Stimulated activated CD4-positive, alpha-beta T cell treated with anti-CD3 and anti-CD28 coated beads, Interleukin-1b, Interleukin-23, amount 100 ng/mL, for 24 hours (primary cell): Measurements from ENCODE around the gene ZBTB46.
"Not testable (repeated sequence)": the region's sequence is repeated elsewhere in the genome, so short reads cannot be mapped to it uniquely, and the experiment has no call there.

Experiments
- DNase-seq, 4 experiments: peaks; one replicate each; pipeline ENCODE4 v3.0.0-alpha.2; 2020; ENCODE audit warnings: low read depth in 4 of 4, low spot score in 1 of 4

ZBTB46 gene

DNA sequence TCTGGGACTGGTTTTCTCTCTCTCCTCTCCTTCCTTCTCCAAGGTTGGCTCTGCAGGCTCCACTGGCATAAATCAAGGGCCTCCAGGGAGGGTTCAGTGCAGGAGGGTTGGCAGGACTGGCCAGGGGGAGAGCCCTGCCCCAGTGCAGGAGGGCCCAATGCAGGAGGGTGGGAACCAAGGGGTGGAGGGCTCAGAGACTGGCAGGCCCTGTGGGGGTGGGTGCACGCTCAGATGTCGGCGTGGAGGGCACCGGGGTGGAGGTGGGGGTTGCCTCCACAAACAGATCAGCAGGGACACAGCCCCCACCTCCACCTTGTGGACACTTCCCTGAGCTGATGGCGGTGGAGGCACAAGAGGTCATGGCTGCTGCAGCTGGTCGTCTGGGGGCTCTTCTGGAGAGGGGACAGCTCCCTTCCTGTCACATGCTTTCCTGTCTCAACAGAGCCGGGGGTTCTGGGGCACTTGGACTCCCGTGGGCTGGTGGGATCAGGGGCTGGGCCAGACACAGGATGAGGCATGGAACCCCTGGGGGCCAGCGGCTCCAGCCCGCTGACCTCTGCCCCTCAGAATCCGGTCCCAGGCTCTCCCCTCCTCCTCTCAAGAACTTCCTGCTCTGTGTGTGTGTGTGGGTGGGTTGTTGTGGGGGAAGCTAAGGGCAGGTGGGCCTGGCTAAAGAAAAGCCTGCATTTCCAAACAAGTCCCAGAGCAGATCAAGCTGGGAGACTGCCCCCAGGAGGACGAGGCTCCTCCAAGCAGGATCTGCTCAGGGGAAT, 27.5 kb upstream of the ZBTB46 start:
- no peak for DNase-seq

GRCh38 chr20:63857764-63858392, 26.8 kb upstream of the ZBTB46 start:
- DNase-seq: no peak

GRCh38 chr20:63856098-63856511, 25.0 kb upstream of the ZBTB46 start:
- DNase-seq: no peak

GRCh38 chr20:63855363-63856097, 24.5 kb upstream of the ZBTB46 start:
- DNase-seq: no peak

DNA sequence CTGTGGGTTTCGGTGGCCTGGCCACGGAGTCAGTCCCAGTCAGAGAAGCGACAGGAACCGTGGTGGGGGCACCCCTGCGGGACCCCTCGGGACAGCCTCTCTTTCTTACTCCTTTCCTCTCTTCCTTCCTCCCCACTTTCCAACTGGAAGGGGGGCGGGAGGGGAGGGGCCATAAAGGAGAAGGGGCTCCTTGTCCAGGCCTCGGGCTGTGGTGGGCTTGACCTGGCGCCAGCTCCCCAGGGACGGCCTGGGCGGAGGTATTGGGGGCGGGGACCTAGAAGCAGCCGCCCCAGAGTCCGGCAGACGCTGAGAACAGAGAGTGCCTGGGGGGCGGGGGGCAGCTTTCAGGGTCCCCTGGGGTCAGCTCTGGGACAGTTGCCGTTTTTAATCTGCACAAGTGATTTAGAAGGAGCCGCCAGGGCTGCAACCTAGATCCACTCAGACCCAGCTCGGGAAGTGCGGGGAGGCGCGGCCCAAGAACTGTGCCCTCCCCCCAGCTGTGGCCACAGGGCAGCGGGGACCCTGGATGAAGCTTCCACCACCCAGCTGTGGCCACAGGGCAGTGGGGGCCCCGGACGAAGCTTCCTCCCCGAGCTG, 23.8 kb upstream of the ZBTB46 start:
- DNase-seq: no peak

GRCh38 chr20:63854069-63854765, 23.2 kb upstream of the ZBTB46 start:
- no peak for DNase-seq

DNA sequence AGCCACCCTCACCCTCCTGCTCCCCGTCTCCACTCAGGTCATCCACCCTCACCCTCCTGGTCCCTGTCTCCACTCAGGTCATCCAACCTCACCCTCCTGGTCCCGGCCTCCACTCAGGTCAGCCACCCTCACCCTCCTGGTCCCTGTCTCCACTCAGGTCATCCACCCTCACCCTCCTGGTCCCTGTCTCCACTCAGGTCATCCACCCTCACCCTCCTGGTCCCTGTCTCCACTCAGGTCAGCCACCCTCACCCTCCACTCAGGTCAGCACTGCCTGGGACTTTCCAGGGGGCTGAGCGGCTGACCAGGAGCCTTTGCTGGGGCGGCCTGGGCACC, 22.6 kb upstream of the ZBTB46 start:
- not testable (repeated sequence) for DNase-seq

GRCh38 chr20:63851548-63851943, 20.5 kb upstream of the ZBTB46 start:
- not testable (repeated sequence) for DNase-seq

DNA sequence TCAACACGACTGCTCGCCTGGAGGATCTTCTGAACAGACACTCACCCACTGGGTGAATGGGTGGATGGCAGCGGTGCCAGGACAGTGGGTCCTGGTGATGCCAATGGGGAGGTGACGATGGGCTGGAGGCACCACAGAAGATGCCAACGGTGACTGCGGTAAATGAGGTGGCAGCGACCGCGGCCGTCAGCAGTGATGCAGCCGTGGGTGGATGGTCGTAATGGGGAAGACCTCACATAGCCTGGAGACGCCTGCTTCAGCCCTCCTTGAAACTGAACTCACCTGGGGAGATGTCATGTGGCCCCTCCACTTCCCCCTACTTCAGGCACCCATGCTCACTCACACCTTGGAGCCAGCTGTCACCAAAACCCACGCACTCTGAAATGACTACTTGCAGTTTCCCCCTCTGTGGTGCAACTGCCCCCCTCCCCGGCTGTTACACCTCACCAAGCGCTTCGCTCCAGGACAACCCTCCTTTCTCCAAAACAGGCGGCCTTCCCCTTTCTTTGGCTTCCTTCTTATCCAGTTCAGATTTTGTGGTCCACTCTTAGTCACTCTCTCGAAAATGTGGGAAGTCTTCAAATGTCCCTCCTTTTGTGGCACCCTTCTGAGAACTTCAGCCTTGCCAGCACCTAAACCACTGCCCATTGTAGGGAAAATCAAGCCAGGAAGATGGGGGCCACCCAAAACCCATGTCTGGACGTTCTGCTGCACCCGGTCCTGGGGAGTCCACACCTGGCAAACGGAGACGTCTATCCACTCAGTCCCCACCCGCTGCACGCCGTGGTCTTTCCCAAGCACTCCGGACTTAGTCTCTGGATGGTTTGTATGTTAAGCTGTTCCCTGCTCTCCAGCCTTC, 19.9 kb upstream of the ZBTB46 start:
- DNase-seq: peak in 2 of 4 experiments; percentile 35 to 54

DNA sequence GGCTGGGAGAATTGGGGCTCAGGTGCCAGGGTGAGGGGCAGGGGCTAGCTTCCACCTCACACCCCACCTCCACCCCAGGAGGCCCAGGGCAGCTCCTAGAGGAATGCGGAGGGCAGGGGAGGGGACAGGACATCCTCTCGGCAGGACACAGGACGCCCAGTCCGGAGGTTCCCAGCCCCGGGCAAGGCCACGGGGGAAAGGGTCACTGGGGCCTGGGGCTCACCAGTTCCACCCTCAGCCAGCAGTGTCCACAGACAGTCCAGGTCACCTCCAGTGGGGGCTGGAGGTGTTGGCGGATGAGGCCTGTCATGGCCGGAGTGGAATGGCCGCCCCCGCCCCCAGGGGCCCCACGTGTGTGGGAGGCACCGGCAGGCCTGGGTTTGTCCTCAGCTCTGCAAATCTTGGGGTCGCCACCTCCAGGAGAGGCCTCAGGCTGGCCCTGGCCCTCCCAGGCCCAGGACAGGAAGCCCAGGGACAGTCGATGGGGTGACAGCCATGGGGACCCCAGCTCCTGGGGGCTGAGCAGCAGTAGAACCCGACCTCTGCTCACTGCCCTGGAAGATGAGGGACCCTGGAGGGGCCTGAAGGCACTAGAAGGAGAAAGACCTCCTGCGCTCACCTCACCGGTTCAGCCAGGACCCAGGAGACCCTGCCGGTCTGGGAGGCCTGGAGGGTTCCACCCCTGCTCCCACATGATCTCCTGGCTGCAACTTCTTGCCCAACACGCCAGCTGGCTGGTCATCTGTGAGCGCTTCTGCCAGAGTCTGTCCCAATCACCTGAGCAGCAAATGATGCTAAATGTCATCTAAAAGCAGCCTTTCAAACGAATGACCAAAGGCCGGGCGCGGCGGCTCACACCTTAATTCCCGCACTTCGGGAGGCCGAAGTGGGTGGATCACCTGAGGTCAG, 17.2 kb upstream of the ZBTB46 start:
- no peak for DNase-seq

DNA sequence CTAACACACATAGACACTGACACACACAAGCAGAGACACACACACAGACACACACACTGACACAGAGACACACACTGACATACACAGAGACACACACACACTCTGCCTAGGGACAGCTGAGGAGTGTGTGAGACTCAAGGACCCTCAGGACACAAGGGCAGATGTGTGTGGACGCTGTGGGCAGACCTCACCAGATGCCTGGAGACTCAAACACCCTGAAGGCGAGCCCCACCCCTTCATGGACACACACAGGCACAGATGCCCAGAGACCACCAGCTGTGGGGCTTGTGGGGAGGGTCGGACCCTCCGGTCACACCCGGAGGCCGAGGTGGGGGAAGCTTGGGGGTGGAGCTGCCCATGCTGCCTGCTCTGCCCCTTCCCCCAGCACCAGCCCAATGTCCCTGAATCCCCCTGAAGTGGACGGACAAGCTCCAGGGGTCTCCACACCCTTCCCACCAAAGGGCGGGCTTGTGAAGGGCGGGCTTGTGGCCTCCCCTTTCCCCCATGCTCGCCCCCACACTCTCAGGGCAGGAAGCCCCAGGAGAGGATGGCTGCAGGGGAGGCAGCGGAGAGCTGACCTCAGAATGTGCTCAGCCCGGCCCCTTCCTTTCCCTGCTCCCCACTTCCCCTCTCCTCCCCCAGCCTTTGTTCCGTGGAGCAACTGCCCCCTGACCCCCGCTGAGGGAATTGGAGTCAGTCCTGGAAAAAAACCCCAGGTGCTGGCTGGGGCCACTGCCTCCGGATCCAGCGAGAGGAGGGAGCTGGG, 16.4 kb upstream of the ZBTB46 start:
- no peak for DNase-seq

GRCh38 chr20:63846888-63847236, 15.8 kb upstream of the ZBTB46 start:
- DNase-seq: no peak

DNA sequence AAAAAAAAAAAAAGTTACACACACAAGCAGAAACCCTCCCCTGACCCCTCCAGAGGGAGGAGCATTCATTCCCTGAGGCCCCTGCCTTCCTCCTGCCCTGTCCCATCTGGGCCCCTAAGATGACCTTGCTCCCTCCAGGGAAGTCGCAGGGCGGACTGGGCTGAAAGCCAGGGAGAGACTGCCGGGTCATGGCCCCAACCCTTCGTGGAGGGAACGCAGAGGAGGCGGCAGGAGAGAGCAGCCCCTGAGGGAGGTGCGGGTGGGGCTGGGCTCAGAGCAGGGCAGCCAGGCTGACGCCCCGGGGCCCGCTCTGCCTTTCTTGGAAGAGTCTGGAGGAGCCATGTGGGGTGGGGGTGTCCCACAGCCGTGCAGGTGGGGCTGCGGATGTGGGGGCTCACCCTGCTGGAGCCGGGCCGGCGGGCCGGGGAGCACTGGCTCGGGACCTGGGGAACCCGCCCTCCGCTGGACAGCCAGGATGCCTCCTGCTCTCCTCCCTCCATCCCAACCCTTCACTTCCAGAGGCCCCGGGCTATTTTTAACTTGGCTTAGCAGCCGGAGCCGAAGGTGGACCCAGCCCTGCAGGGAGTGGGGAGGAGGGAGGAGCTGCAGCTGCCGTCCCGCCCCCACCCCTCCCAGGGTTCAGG, 15.2 kb upstream of the ZBTB46 start:
- no peak for DNase-seq

DNA sequence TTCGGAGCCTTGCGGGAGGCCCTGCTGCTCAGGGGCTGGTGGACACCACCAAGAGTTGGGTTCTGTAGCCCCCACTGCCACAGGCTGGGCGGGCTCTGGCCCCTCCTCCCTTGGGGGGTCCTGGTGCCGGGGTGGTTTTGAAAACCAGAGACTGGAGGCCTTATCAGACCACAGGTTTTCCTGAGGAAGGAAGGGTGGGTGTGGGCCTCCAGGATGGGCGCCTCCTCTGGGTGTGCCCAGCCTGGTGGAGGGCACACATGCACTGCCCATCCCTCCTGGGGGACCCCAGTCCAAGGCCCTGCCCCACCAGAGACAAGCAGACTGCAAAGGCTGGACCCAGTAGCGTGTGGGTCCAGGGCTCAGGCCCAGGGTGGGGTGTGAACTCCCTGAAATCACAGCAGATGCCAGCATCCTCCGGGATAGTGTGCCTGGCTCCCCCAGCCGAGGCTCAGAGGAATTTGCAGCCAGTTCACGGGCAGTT, 13.5 kb upstream of the ZBTB46 start:
- no peak for DNase-seq

DNA sequence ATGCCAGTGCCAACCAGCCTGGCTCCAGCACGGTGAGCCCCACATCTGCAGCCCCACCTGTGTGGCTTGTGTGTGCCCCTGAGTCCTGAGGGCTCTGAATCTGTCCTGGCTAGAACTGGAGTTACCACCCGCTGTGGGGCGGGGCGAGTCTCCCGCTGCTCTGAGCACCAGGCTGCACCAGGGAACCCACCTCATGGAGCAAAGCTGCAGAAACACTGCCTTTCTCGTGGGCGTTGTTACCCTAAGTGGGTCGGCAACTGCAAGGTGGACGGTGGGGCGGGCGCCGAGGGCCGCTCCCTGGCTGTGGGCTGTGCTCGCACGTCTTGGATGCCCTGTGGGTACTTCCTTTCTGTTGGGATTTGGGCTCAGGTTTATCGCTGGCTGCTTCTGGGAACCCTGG, 12.7 kb upstream of the ZBTB46 start:
- DNase-seq: no peak

DNA sequence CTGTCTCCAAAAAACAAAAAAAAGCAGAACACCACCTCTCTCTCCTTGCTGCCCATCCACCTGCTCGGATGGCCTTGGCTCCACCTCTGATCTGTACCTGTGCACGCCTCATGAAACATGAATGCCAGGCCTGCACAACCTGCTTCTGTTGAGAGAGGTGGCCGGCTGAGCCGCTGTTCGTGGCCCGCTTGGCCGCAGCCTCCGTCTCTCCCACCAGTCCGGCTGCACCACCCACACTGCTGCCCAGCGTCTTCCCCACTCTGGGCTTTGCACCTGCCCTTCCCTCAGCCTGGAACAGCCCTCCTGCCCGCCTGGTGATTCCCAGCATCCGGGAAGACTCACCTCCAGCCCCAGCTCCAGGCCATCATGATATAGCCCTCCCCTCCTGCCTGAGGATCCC, 12.2 kb upstream of the ZBTB46 start:
- no peak for DNase-seq

DNA sequence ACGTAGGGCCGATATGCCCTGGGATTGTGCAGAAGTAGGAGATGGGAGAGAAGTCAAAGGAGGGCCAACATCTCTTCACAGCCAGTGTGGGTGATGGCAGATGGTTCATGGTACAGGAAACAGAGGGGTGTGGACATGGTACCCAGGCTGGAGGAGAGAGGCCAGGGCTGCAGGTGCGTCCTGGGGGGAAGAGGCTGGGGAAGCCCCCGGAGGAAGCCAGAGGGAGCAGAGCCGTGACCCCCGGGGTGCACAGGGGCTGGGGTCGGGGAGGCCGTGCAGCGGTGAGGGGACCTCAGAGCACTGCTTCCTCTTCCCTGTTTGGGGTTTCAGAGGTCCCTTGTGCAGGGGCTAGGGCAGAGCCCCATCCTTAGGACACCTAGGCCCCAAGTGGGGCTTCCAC, 11.2 kb upstream of the ZBTB46 start:
- DNase-seq: no peak

- no peak for DNase-seq
Observed at GRCh38 chr20:63840405-63840828, 9.4 kb upstream of the ZBTB46 start.
